Skeletal muscle satellite cell (primary cell): ENCODE results near the gene TNP1.

Experiments
- H3K27me3 ChIP-seq: 2 replicates; pipeline ENCODE4 v1.7.0; 2013; ENCODE audit warnings: low read length; ENCODE audit not compliant: control insufficient read depth, insufficient read depth
- H3K36me3 ChIP-seq: 2 replicates; pipeline ENCODE4 v1.7.0; 2013; ENCODE audit warnings: mild to moderate bottlenecking, control low read depth, low read length; ENCODE audit not compliant: insufficient read depth
- H3K4me1 ChIP-seq: 2 replicates; pipeline ENCODE4 v1.7.0; 2013; ENCODE audit warnings: low read length; ENCODE audit not compliant: control insufficient read depth, insufficient read depth
- H3K4me2 ChIP-seq: 2 replicates; pipeline ENCODE4 v1.7.0; 2013; ENCODE audit warnings: mild to moderate bottlenecking, low read length
- H3K4me3 ChIP-seq: 2 replicates; pipeline ENCODE4 v1.7.0; 2013; ENCODE audit warnings: low read length
- H3K9ac ChIP-seq: 2 replicates; pipeline ENCODE4 v1.7.0; 2013; ENCODE audit warnings: mild to moderate bottlenecking, low read depth, low read length, moderate library complexity
- H3K9me3 ChIP-seq: replicated peaks from 2 replicates; pipeline ENCODE4 v1.7.0; 2013; ENCODE audit warnings: mild to moderate bottlenecking, control low read depth, low read length

Gene TNP1

GRCh38 chr2:216888081-216888480 lies 28.2 kb upstream of the TNP1 start:
- H3K27me3 ChIP-seq = peaks cover 62% of the 10 kb centered on the region

GRCh38 chr2:216887138-216887537 lies 27.3 kb upstream of the TNP1 start:
- H3K4me2 ChIP-seq = no peak overlapping the region
- H3K4me3 ChIP-seq = no peak overlapping the region
- peaks cover 54% of the 10 kb centered on the region for H3K27me3 ChIP-seq

More at GRCh38 chr2:216888081-216888480, 28.2 kb upstream of the TNP1 start:
- no peak overlapping the region for H3K4me3 ChIP-seq
- H3K36me3 ChIP-seq = no peaks in the 10 kb centered on the region
- H3K9me3 ChIP-seq = no peaks in the 10 kb centered on the region
- no peak overlapping the region for H3K9ac ChIP-seq
- no peaks in the 10 kb centered on the region for H3K4me1 ChIP-seq
- no peak overlapping the region for H3K4me2 ChIP-seq

GRCh38 chr2:216885117-216885553 lies 25.3 kb upstream of the TNP1 start:
- no peak overlapping the region for H3K4me3 ChIP-seq
- no peaks in the 10 kb centered on the region for H3K9me3 ChIP-seq
- H3K4me1 ChIP-seq = no peaks in the 10 kb centered on the region
- no peaks in the 10 kb centered on the region for H3K36me3 ChIP-seq
- peaks cover 46% of the 10 kb centered on the region for H3K27me3 ChIP-seq
- H3K9ac ChIP-seq = no peak overlapping the region
- H3K4me2 ChIP-seq = no peak overlapping the region

More at GRCh38 chr2:216887138-216887537, 27.3 kb upstream of the TNP1 start:
- H3K9ac ChIP-seq = no peak overlapping the region
- no peaks in the 10 kb centered on the region for H3K9me3 ChIP-seq
- no peaks in the 10 kb centered on the region for H3K4me1 ChIP-seq
- H3K36me3 ChIP-seq = no peaks in the 10 kb centered on the region

- no peak overlapping the region for H3K4me2 ChIP-seq
- no peak overlapping the region for H3K4me3 ChIP-seq
- peaks cover 42% of the 10 kb centered on the region for H3K27me3 ChIP-seq
- no peaks in the 10 kb centered on the region for H3K9me3 ChIP-seq
- no peaks in the 10 kb centered on the region for H3K36me3 ChIP-seq
- H3K9ac ChIP-seq = no peak overlapping the region
- H3K4me1 ChIP-seq = no peaks in the 10 kb centered on the region
Measured at GRCh38 chr2:216884347-216884746, 24.5 kb upstream of the TNP1 start.

- no peak overlapping the region for H3K4me3 ChIP-seq
- H3K9me3 ChIP-seq = no peaks in the 10 kb centered on the region
- no peaks in the 10 kb centered on the region for H3K4me1 ChIP-seq
- peaks cover 32% of the 10 kb centered on the region for H3K27me3 ChIP-seq
- no peak overlapping the region for H3K4me2 ChIP-seq
- no peaks in the 10 kb centered on the region for H3K36me3 ChIP-seq
- H3K9ac ChIP-seq = no peak overlapping the region
Measured at GRCh38 chr2:216882876-216883275, 23.0 kb upstream of the TNP1 start.

- no peak overlapping the region for H3K4me3 ChIP-seq
- no peak overlapping the region for H3K9ac ChIP-seq
- H3K4me1 ChIP-seq = no peaks in the 10 kb centered on the region
- H3K36me3 ChIP-seq = no peaks in the 10 kb centered on the region
- peaks cover 18% of the 10 kb centered on the region for H3K27me3 ChIP-seq
- H3K4me2 ChIP-seq = no peak overlapping the region
- H3K9me3 ChIP-seq = no peaks in the 10 kb centered on the region
Measured at GRCh38 chr2:216881411-216881810, 21.5 kb upstream of the TNP1 start.

GRCh38 chr2:216880509-216881184 lies 20.8 kb upstream of the TNP1 start:
- no peak overlapping the region for H3K4me2 ChIP-seq
- H3K9me3 ChIP-seq = no peaks in the 10 kb centered on the region
- no peak overlapping the region for H3K9ac ChIP-seq
- H3K4me3 ChIP-seq = no peak overlapping the region
- H3K36me3 ChIP-seq = no peaks in the 10 kb centered on the region
- H3K4me1 ChIP-seq = no peaks in the 10 kb centered on the region
- peaks cover 10% of the 10 kb centered on the region for H3K27me3 ChIP-seq

GRCh38 chr2:216879727-216880508 lies 20.1 kb upstream of the TNP1 start:
- H3K9me3 ChIP-seq = no peaks in the 10 kb centered on the region
- H3K4me1 ChIP-seq = no peaks in the 10 kb centered on the region
- no peak overlapping the region for H3K9ac ChIP-seq
- H3K4me3 ChIP-seq = no peak overlapping the region
- no peak overlapping the region for H3K4me2 ChIP-seq
- H3K36me3 ChIP-seq = no peaks in the 10 kb centered on the region
- H3K27me3 ChIP-seq = peaks cover 9% of the 10 kb centered on the region

GRCh38 chr2:216878072-216878471 lies 18.2 kb upstream of the TNP1 start:
- H3K9ac ChIP-seq = no peak overlapping the region
- H3K4me1 ChIP-seq = no peaks in the 10 kb centered on the region
- no peak overlapping the region for H3K4me3 ChIP-seq

GRCh38 chr2:216877085-216877484 lies 17.2 kb upstream of the TNP1 start:
- Histone ChIP-seq H3K4me2 (no peak overlapping the region), H3K36me3 (no peaks in the 10 kb centered on the region), H3K27me3 (no peaks in the 10 kb centered on the region), H3K9ac (no peak overlapping the region), H3K4me1 (no peaks in the 10 kb centered on the region), H3K4me3 (no peak overlapping the region), H3K9me3 (no peaks in the 10 kb centered on the region)

More at GRCh38 chr2:216878072-216878471, 18.2 kb upstream of the TNP1 start:
- H3K27me3 ChIP-seq = no peaks in the 10 kb centered on the region
- no peaks in the 10 kb centered on the region for H3K36me3 ChIP-seq
- no peak overlapping the region for H3K4me2 ChIP-seq
- H3K9me3 ChIP-seq = no peaks in the 10 kb centered on the region

GRCh38 chr2:216875862-216876261 lies 16.0 kb upstream of the TNP1 start:
- no peaks in the 10 kb centered on the region for H3K27me3 ChIP-seq
- H3K4me2 ChIP-seq = no peak overlapping the region
- H3K36me3 ChIP-seq = no peaks in the 10 kb centered on the region
- no peak overlapping the region for H3K4me3 ChIP-seq
- no peak overlapping the region for H3K9ac ChIP-seq
- no peaks in the 10 kb centered on the region for H3K4me1 ChIP-seq
- H3K9me3 ChIP-seq = no peaks in the 10 kb centered on the region
